Gastroesophageal sphincter (tissue), 3 donors: ENCODE measurements around the gene UGGT1.

Experiments
- CTCF ChIP-seq, 4 experiments: fragments of 200-600 bp in 2 of 4; fragments of 450-650 bp in 2 of 4; sonication (generic) in 1 of 4; IDR thresholded peaks; one replicate each; pipeline ENCODE4 v1.5.1; 2017 to 2019; ENCODE audit warnings: antibody characterized with exemption in 4 of 4, mild to moderate bottlenecking in 2 of 4, moderate library complexity in 2 of 4
- POLR2A ChIP-seq, 2 donors: fragments of 450-650 bp; IDR thresholded peaks; one replicate each; pipeline ENCODE4 v1.6.1; 2017; ENCODE audit warnings: antibody characterized with exemption in 2 of 2, mild to moderate bottlenecking in 2 of 2, moderate library complexity in 1 of 2

- no peak for TF ChIP-seq CTCF (IDR thresholded peaks at IDR 0.05)
- no peak for TF ChIP-seq POLR2A (IDR thresholded peaks at IDR 0.05)
Measured at GRCh38 chr2:128162266-128162665, 71.3 kb downstream of the UGGT1 start.
